Activated T-cell treated with anti-CD3 and anti-CD28 coated beads for 24 hours (primary cell): ENCODE data around the gene RPL10A.
"Not testable (repeated sequence)": the region's sequence is repeated elsewhere in the genome, so short reads cannot be mapped to it uniquely, and the experiment has no call there.

ENCODE experiments used
- DNase-seq: peaks from one replicate; pipeline ENCODE4 v3.0.0-alpha.2; 2020; ENCODE audit warnings: low read depth

The RPL10A gene

GRCh38 chr6:35468181-35468979 is at the start of gene RPL10A:
Gene RPL10A, plus strand, starts transcription at chr6:35468401. Its CDS starts 34 bp downstream, at chr6:35468435.
- DNase-seq: peak; percentile 94

GRCh38 chr6:35419417-35419816 is 48.8 kb upstream of the RPL10A start:
- DNase-seq: no peak

- DNase-seq: no peak
These were observed 48.2 kb upstream of the RPL10A start for GRCh38 chr6:35419961-35420360.

GRCh38 chr6:35425284-35425683 is 42.9 kb upstream of the RPL10A start:
- DNase-seq: no peak

GRCh38 chr6:35426074-35426473 is 42.1 kb upstream of the RPL10A start:
- no peak for DNase-seq

- DNase-seq: no peak
These were observed 40.8 kb upstream of the RPL10A start for GRCh38 chr6:35427435-35427834.

- no peak for DNase-seq
These were observed 40.3 kb upstream of the RPL10A start for GRCh38 chr6:35427851-35428321.

GRCh38 chr6:35428421-35429149 is 39.6 kb upstream of the RPL10A start:
- DNase-seq: no peak

GRCh38 chr6:35429463-35429862 is 38.7 kb upstream of the RPL10A start:
- no peak for DNase-seq

- DNase-seq: no peak
These were observed 35.9 kb upstream of the RPL10A start for GRCh38 chr6:35432291-35432690.

GRCh38 chr6:35432702-35433101 is 35.5 kb upstream of the RPL10A start:
- DNase-seq: not testable (repeated sequence)

GRCh38 chr6:35435074-35435837 is 32.9 kb upstream of the RPL10A start:
- DNase-seq: no peak

- no peak for DNase-seq
These were observed 31.9 kb upstream of the RPL10A start for GRCh38 chr6:35436071-35436857.

GRCh38 chr6:35438378-35439065 is 29.7 kb upstream of the RPL10A start:
- DNase-seq: not testable (repeated sequence)

GRCh38 chr6:35439308-35439707 is 28.9 kb upstream of the RPL10A start:
- no peak for DNase-seq

- no peak for DNase-seq
These were observed 27.0 kb upstream of the RPL10A start for GRCh38 chr6:35441205-35441604.

- no peak for DNase-seq
These were observed 26.6 kb upstream of the RPL10A start for GRCh38 chr6:35441642-35442041.

GRCh38 chr6:35442693-35443092 is 25.5 kb upstream of the RPL10A start:
- no peak for DNase-seq

- DNase-seq: no peak
These were observed 24.7 kb upstream of the RPL10A start for GRCh38 chr6:35443341-35444030.

- no peak for DNase-seq
These were observed 22.5 kb upstream of the RPL10A start for GRCh38 chr6:35445691-35446090.
